GM12875 (cell line): ENCODE data around the gene DYRK3.

Experiments used
- H3K4me3 ChIP-seq: one replicate; pipeline ENCODE4 v1.5.1; 2011; ENCODE audit warnings: low read depth, low read length, control low read depth
- TF ChIP-seq, protein P1 (sequence below): IDR thresholded peaks from 2 replicates; pipeline ENCODE4 v1.5.1; 2011; ENCODE audit warnings: low read depth, mild to moderate bottlenecking, control low read depth, inconsistent platforms, low read length, moderate library complexity, borderline replicate concordance; ENCODE audit not compliant: insufficient read depth

The DYRK3 gene

GRCh38 chr1:206687251-206687914 is 52.0 kb downstream of the DYRK3 start:
- no peak overlapping the region for H3K4me3 ChIP-seq
- TF ChIP-seq, protein P1, sequence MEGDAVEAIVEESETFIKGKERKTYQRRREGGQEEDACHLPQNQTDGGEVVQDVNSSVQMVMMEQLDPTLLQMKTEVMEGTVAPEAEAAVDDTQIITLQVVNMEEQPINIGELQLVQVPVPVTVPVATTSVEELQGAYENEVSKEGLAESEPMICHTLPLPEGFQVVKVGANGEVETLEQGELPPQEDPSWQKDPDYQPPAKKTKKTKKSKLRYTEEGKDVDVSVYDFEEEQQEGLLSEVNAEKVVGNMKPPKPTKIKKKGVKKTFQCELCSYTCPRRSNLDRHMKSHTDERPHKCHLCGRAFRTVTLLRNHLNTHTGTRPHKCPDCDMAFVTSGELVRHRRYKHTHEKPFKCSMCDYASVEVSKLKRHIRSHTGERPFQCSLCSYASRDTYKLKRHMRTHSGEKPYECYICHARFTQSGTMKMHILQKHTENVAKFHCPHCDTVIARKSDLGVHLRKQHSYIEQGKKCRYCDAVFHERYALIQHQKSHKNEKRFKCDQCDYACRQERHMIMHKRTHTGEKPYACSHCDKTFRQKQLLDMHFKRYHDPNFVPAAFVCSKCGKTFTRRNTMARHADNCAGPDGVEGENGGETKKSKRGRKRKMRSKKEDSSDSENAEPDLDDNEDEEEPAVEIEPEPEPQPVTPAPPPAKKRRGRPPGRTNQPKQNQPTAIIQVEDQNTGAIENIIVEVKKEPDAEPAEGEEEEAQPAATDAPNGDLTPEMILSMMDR: no peak

DNA sequence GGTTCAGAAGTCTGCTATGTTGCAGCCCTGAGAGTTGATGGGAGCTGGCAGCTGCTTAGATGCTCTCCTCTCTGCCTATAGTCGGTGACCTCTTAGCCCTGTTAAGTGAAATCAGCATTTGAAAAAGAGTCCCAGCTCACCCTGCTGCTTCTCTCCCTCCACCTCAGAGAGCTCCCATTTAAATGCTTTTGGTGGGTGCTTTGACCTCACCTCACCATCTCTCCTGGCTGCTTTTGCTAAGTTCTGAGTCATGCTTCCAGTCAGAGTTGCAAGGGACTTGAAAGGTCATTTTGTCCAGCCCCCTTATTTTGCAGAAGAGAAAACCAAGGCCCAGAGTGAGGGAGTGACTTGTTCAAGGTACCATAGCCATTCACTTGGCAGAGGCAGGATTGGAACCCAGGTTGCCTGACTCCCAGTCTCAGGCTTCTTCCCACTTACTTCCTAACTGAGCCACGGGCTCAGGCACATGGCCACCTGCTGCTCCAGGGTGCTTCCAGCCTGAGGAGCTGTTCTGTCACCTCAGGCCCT is 52.6 kb downstream of the DYRK3 start:
- TF ChIP-seq, protein P1: no peak
- no peak overlapping the region for H3K4me3 ChIP-seq

GRCh38 chr1:206690516-206690915 is 55.2 kb downstream of the DYRK3 start:
- TF ChIP-seq, protein P1: no peak
- H3K4me3 ChIP-seq: no peak overlapping the region

DNA sequence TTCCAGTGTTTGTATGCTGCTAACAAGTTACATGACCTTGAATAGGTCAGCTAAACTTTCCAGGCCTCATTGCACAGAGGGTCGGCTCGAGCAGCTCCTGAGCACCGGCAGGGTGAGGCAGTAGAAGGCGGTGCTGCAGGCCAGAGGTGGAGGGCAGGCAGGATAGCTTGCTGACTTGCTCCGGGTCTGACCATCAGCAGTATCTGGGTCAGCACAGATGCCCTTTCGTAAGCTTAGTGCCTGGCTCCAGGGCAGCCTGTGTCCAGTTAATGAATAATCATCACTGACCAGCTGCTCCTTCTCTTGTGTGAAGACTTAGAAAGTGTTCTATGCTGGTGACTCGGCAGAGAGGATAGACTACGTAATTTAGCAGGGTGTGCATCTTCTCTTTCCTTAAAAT is 56.3 kb downstream of the DYRK3 start:
- H3K4me3 ChIP-seq: no peak overlapping the region
- TF ChIP-seq, protein P1: no peak

DNA sequence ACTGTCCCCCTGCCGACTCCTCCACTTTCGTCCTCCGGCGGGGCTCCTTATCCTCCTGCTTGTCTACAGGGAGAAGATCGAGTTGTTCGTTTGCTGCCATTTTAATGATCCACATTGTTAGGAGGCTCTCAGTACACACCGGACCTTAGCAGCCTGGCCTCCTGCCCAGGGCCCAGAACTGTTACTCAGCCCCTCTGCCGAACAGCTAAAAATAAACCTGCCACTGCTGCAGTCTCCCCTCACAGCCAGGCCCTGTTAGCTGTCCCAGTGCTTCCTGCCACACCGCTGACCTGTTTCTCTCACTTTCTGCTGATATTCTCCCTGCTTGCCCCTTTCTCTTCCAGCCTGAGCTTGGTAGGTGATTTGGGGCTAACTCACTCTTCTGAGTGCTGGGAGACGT is 57.7 kb downstream of the DYRK3 start:
- H3K4me3 ChIP-seq: no peak overlapping the region
- TF ChIP-seq, protein P1: no peak

- TF ChIP-seq, protein P1: no peak
- H3K4me3 ChIP-seq: no peak overlapping the region
Measured at GRCh38 chr1:206693592-206693991, 58.3 kb downstream of the DYRK3 start.
